GM10847 (cell line): ENCODE results near the gene SLC24A3.

Experiments used
- POLR2A ChIP-seq: IDR thresholded peaks from 2 replicates; pipeline ENCODE4 v1.6.1; 2011; ENCODE audit not compliant: insufficient read length; ENCODE audit errors: extremely low read depth

Gene SLC24A3

GRCh38 chr20:19222520-19223040 is 10.1 kb downstream of the SLC24A3 start:
- no peak for TF ChIP-seq POLR2A

- no peak for TF ChIP-seq POLR2A
Measured at GRCh38 chr20:19223640-19224039, 11.2 kb downstream of the SLC24A3 start.

- no peak for TF ChIP-seq POLR2A
Measured at GRCh38 chr20:19231359-19232035, 19.1 kb downstream of the SLC24A3 start.

GRCh38 chr20:19232997-19233794 is 20.8 kb downstream of the SLC24A3 start:
- TF ChIP-seq POLR2A: no peak

- TF ChIP-seq POLR2A: no peak
Measured at GRCh38 chr20:19236371-19237055, 24.1 kb downstream of the SLC24A3 start.

- TF ChIP-seq POLR2A: no peak
Measured at GRCh38 chr20:19241440-19241839, 29.0 kb downstream of the SLC24A3 start.

- TF ChIP-seq POLR2A: no peak
Measured at GRCh38 chr20:19244291-19244690, 31.8 kb downstream of the SLC24A3 start.

GRCh38 chr20:19249106-19249879 is 36.9 kb downstream of the SLC24A3 start:
- TF ChIP-seq POLR2A: no peak

GRCh38 chr20:19250346-19250745 is 37.9 kb downstream of the SLC24A3 start:
- TF ChIP-seq POLR2A: no peak

- TF ChIP-seq POLR2A: no peak
Measured at GRCh38 chr20:19251506-19251905, 39.1 kb downstream of the SLC24A3 start.

- TF ChIP-seq POLR2A: no peak
Measured at GRCh38 chr20:19251958-19252357, 39.5 kb downstream of the SLC24A3 start.

GRCh38 chr20:19252451-19253120 is 40.1 kb downstream of the SLC24A3 start:
- TF ChIP-seq POLR2A: no peak

- no peak for TF ChIP-seq POLR2A
Measured at GRCh38 chr20:19253316-19253715, 40.9 kb downstream of the SLC24A3 start.

GRCh38 chr20:19253916-19254820 is 41.7 kb downstream of the SLC24A3 start:
- no peak for TF ChIP-seq POLR2A

GRCh38 chr20:19254956-19255355 is 42.5 kb downstream of the SLC24A3 start:
- TF ChIP-seq POLR2A: no peak
